Measurements from ENCODE around the gene FGGY.

DNA sequence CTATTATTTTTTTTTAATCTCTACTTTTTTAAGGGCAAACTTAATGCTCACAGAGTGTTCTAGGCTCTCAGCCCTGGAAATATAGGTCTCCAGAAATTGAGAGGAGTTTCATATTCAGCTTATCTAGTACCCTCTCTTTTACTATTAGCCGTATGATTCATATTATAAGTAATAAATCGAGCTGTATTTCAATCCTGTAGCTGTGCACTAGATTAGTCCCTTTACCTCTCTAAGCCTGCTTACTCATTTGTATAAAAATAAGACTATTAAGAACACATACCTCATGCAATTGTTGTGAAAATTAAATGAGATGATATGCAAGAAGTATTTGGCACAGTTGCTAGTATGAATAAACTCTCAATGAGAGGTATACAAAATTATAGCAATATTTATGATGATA, 389.7 kb downstream of the FGGY start:
- TF ChIP-seq, protein P1, sequence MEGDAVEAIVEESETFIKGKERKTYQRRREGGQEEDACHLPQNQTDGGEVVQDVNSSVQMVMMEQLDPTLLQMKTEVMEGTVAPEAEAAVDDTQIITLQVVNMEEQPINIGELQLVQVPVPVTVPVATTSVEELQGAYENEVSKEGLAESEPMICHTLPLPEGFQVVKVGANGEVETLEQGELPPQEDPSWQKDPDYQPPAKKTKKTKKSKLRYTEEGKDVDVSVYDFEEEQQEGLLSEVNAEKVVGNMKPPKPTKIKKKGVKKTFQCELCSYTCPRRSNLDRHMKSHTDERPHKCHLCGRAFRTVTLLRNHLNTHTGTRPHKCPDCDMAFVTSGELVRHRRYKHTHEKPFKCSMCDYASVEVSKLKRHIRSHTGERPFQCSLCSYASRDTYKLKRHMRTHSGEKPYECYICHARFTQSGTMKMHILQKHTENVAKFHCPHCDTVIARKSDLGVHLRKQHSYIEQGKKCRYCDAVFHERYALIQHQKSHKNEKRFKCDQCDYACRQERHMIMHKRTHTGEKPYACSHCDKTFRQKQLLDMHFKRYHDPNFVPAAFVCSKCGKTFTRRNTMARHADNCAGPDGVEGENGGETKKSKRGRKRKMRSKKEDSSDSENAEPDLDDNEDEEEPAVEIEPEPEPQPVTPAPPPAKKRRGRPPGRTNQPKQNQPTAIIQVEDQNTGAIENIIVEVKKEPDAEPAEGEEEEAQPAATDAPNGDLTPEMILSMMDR (IDR thresholded peaks at IDR 0.05): no peak
- TF ChIP-seq POLR2A (IDR thresholded peaks at IDR 0.05): no peak
- no peak for TF ChIP-seq EP300 (IDR thresholded peaks at IDR 0.05)
